HG03460 (cell line): ENCODE measurements around the gene CSTB.

Experiments
- ATAC-seq: cut with Tn5 transposase; IDR thresholded peaks from one replicate; pipeline ENCODE4 v1.9.1; 2021; ENCODE audit not compliant: unreplicated experiment

Gene CSTB

GRCh38 chr21:43752758-43753438 is 23.2 kb downstream of the CSTB start:
- ATAC-seq = no peak

- no peak for ATAC-seq
Measured at GRCh38 chr21:43751955-43752591, 24.0 kb downstream of the CSTB start.

GRCh38 chr21:43750339-43751033 is 25.6 kb downstream of the CSTB start:
- ATAC-seq = no peak

- no peak for ATAC-seq
Measured at GRCh38 chr21:43749651-43750262, 26.4 kb downstream of the CSTB start.

GRCh38 chr21:43748622-43749021 is 27.5 kb downstream of the CSTB start:
- ATAC-seq = no peak

GRCh38 chr21:43745772-43746517 is 30.2 kb downstream of the CSTB start:
- ATAC-seq = no peak

GRCh38 chr21:43744725-43745124 is 31.4 kb downstream of the CSTB start:
- ATAC-seq = no peak

GRCh38 chr21:43743947-43744346 is 32.2 kb downstream of the CSTB start:
- ATAC-seq = no peak

GRCh38 chr21:43741423-43742096 is 34.5 kb downstream of the CSTB start:
- ATAC-seq = no peak

- ATAC-seq = no peak
Measured at GRCh38 chr21:43740497-43741156, 35.5 kb downstream of the CSTB start.

- no peak for ATAC-seq
Measured at GRCh38 chr21:43739621-43740435, 36.3 kb downstream of the CSTB start.

GRCh38 chr21:43737158-43737950 is 38.8 kb downstream of the CSTB start:
- no peak for ATAC-seq

GRCh38 chr21:43736224-43736883 is 39.8 kb downstream of the CSTB start:
- ATAC-seq = no peak

- ATAC-seq = no peak
Measured at GRCh38 chr21:43735236-43736091, 40.6 kb downstream of the CSTB start.

GRCh38 chr21:43734928-43735229 is 41.2 kb downstream of the CSTB start:
- ATAC-seq = no peak

- no peak for ATAC-seq
Measured at GRCh38 chr21:43734131-43734927, 41.8 kb downstream of the CSTB start.
